ENCODE data around the gene TIMM17A. TPM values are rescaled to one million over a fixed set of nuclear protein-coding genes. Genes with fewer than 3 reads are reported as not detected.

The TIMM17A gene
- polyA plus RNA-seq, 1 experiment = 104 TPM

GRCh38 chr1:202010180-202011015 is 55.1 kb downstream of the TIMM17A start, which contains the start of gene ELF3:
Gene ELF3 (plus strand): TSS chr1:202010587. CDS start chr1:202011137, 550 bp downstream.
- ChIA-PET CTCF (interaction anchor here (0.7 to 13.5 kb wide), 6 partner anchors 10 to 125 kb away, joined by 3 to 163 read pairs (median 10); partner anchors contain the start of gene GPR37L1), POLR2A (no interaction called here)
- peaks cover 10% of the 10 kb centered on the region for H3K27me3 ChIP-seq (ENCODE audit: control insufficient read depth, insufficient read depth, low read length)
- H3K9me3 ChIP-seq (ENCODE audit: control insufficient read depth, insufficient read depth, low read length) = no peaks in the 10 kb centered on the region; the same call in 1 of the 2 replicates
- no peak within 1 kb of the TSS for H3K4me3 ChIP-seq (ENCODE audit: low read depth, low read length)
- H3K27ac ChIP-seq (ENCODE audit: low read depth, low read length) = no peak within 1 kb of the TSS
- no peak for TF ChIP-seq CTCF (IDR thresholded peaks at IDR 0.05; ENCODE audit: low read depth, low read length)
- no peak for DNase-seq (ENCODE audit: low read depth, low spot score)

GRCh38 chr1:202011994-202012393 is 56.7 kb downstream of the TIMM17A start:
- no peak overlapping the region for H3K4me3 ChIP-seq (ENCODE audit: low read depth, low read length)
- POLR2A ChIA-PET = no interaction called here
- DNase-seq (ENCODE audit: low read depth, low spot score) = no peak
- H3K9me3 ChIP-seq (ENCODE audit: control insufficient read depth, insufficient read depth, low read length) = no peaks in the 10 kb centered on the region; the same call in 1 of the 2 replicates
- H3K27me3 ChIP-seq (ENCODE audit: control insufficient read depth, insufficient read depth, low read length) = peaks cover 10% of the 10 kb centered on the region
- CTCF ChIA-PET = interaction anchor here (1.3 to 13.5 kb wide), 4 partner anchors 12 to 123 kb away, joined by 6 to 163 read pairs (median 14); partner anchors contain the start of gene GPR37L1
- TF ChIP-seq CTCF (IDR thresholded peaks at IDR 0.05; ENCODE audit: low read depth, low read length) = no peak
- H3K27ac ChIP-seq (ENCODE audit: low read depth, low read length) = no peak overlapping the region

- Histone ChIP-seq H3K4me3 (ENCODE audit: low read depth, low read length) (no peak overlapping the region), H3K9me3 (ENCODE audit: control insufficient read depth, insufficient read depth, low read length) (no peaks in the 10 kb centered on the region; the same call in 1 of the 2 replicates), H3K27me3 (ENCODE audit: control insufficient read depth, insufficient read depth, low read length) (peaks cover 12% of the 10 kb centered on the region), H3K27ac (ENCODE audit: low read depth, low read length) (no peak overlapping the region)
- ChIA-PET POLR2A (no interaction called here), CTCF (interaction anchor here (1.6 to 13.5 kb wide), 3 partner anchors 12 to 123 kb away, joined by 6 to 163 read pairs (median 20); partner anchors contain the start of gene GPR37L1)
- DNase-seq (ENCODE audit: low read depth, low spot score) = no peak
- TF ChIP-seq CTCF (IDR thresholded peaks at IDR 0.05; ENCODE audit: low read depth, low read length) = no peak
These were observed 57.5 kb downstream of the TIMM17A start for GRCh38 chr1:202012544-202013478.

GRCh38 chr1:202013603-202014002 is 58.3 kb downstream of the TIMM17A start:
- no peaks in the 10 kb centered on the region; the same call in 1 of the 2 replicates for H3K9me3 ChIP-seq (ENCODE audit: control insufficient read depth, insufficient read depth, low read length)
- TF ChIP-seq CTCF (IDR thresholded peaks at IDR 0.05; ENCODE audit: low read depth, low read length) = no peak
- ChIA-PET CTCF (interaction anchor here (3.1 to 13.5 kb wide), 2 partner anchors 13 to 107 kb away, joined by 20 to 163 read pairs; partner anchors contain the start of gene GPR37L1), POLR2A (no interaction called here)
- no peak for DNase-seq (ENCODE audit: low read depth, low spot score)
- H3K27me3 ChIP-seq (ENCODE audit: control insufficient read depth, insufficient read depth, low read length) = peaks cover 13% of the 10 kb centered on the region
- H3K27ac ChIP-seq (ENCODE audit: low read depth, low read length) = no peak overlapping the region
- H3K4me3 ChIP-seq (ENCODE audit: low read depth, low read length) = no peak overlapping the region
